ENCODE measurements around the gene C5.

The C5 gene

DNA sequence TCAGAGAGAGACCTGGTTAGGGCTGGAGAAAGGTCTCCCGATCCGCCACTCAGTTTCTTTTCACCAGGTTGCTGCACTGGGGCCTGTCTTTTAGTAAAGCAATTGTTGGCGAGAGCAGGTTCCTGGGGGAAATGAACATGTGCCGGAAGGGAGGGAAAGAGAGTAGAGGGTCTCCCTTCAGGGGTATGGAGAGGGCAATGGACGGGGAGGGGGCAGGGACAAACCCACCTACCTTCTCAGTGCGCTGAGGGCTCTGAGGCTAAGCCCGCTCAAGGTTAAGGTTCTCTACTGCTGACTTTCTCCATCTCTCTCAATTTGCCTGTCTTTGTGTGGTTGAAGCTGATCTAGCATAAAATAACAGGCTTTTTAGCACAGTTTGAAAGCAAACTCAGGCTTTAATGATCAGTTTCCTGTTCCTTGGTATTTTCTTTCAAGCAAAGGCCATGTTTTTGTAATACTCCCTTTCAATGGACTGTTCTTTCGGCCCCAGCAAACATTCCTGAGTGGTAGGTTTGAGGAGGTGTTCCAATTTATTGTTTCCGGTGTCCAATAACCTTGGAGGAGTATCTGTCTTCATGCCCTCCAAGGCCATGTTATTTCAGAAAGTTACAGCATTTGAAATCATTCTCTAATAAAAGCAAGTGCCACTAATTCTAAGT is 98.0 kb downstream of the C5 start:
- no peaks in the 10 kb centered on the region for H3K9me3 ChIP-seq (ENCODE audit: control insufficient read depth in 1 of 2, low read length in 2 of 2)
- H3K36me3 ChIP-seq (ENCODE audit: control insufficient read depth in 1 of 2, insufficient read depth in 2 of 2, low read length in 2 of 2): no peaks in the 10 kb centered on the region
- H3K27me3 ChIP-seq (ENCODE audit: low read depth, low read length): no peaks in the 10 kb centered on the region
- H3K4me3 ChIP-seq (ENCODE audit: low read depth in 1 of 2, low read length in 2 of 2): no peak overlapping the region
- H3K4me1 ChIP-seq (ENCODE audit: control insufficient read depth in 1 of 2, insufficient read depth in 2 of 2, low read length in 2 of 2): peaks cover 0 to 3% of the 10 kb centered on the region in 2 donors
- H3K27ac ChIP-seq (ENCODE audit: low read length): no peak overlapping the region

DNA sequence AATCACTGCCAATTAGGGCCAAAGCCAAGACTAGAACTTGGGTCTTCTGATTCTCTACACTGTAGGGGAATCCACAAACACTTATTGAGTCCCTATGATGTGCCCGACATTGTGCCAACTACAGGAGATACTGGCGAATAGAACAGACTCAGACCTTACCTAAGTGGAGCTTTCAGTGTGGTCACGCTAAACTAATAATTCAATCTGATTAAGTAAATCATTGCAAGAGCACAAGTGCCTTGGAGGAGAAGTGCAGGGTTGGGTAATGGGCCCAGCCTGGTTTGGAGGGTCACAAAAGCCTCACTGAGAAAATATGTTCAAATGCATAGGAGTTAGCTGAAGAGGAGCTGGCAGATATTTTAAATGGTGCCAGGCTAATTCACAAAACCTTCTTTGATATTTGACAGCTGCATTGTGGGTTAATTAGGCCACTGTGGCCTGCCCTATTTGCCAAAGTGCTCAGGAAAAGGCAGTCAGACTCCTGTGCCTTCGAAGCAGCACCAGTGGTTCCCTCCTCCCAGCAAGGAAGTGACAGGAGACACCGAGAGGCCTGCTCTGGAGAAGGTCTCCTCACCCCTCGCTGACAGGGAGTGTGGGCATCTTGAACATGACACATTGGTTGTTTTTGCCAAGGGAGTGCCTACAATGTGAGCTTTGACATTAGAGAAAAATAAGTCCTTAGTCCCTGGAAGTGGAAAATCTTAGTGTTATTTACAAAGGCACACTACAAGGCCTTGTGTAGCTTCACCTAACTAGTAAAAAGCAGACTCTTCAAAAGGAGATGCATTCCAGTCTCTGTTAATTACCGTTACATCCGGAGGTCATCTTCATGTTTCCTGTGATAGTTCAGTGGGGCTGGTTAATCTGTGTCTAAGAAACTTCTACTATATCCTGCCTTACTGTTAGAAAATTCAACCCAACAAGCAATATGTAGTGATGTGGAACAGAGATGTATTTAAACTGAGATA is 99.4 kb downstream of the C5 start:
- Histone ChIP-seq H3K27ac (ENCODE audit: low read length) (no peak overlapping the region), H3K4me1 (ENCODE audit: control insufficient read depth in 1 of 2, insufficient read depth in 2 of 2, low read length in 2 of 2) (peaks cover 0 to 3% of the 10 kb centered on the region in 2 donors), H3K27me3 (ENCODE audit: low read depth, low read length) (no peaks in the 10 kb centered on the region), H3K36me3 (ENCODE audit: control insufficient read depth in 1 of 2, insufficient read depth in 2 of 2, low read length in 2 of 2) (no peaks in the 10 kb centered on the region), H3K9me3 (ENCODE audit: control insufficient read depth in 1 of 2, low read length in 2 of 2) (no peaks in the 10 kb centered on the region), H3K4me3 (ENCODE audit: low read depth in 1 of 2, low read length in 2 of 2) (no peak overlapping the region)

DNA sequence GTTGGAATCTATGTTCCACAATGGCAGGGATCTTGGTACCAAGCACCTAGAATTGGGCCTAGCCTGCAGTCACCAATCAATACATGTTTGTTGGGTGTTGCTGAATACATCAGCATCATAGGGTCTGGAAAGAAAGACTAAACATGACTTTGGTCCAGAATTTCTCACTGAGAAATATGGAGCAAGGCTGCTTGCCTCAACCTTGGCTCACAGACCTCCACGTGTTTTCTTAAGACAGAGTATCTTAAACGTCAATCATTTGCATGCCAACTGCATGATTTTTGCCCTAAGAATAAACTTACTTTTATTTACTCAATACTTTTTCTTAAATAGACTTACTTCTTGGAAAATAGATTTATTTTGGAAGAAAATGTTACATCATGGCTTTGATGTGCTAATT is 100.8 kb downstream of the C5 start:
- Histone ChIP-seq H3K4me1 (ENCODE audit: control insufficient read depth in 1 of 2, insufficient read depth in 2 of 2, low read length in 2 of 2) (peaks cover 0 to 3% of the 10 kb centered on the region in 2 donors), H3K9me3 (ENCODE audit: control insufficient read depth in 1 of 2, low read length in 2 of 2) (no peaks in the 10 kb centered on the region), H3K27ac (ENCODE audit: low read length) (no peak overlapping the region), H3K27me3 (ENCODE audit: low read depth, low read length) (no peaks in the 10 kb centered on the region), H3K4me3 (ENCODE audit: low read depth in 1 of 2, low read length in 2 of 2) (no peak overlapping the region), H3K36me3 (ENCODE audit: control insufficient read depth in 1 of 2, insufficient read depth in 2 of 2, low read length in 2 of 2) (no peaks in the 10 kb centered on the region)

DNA sequence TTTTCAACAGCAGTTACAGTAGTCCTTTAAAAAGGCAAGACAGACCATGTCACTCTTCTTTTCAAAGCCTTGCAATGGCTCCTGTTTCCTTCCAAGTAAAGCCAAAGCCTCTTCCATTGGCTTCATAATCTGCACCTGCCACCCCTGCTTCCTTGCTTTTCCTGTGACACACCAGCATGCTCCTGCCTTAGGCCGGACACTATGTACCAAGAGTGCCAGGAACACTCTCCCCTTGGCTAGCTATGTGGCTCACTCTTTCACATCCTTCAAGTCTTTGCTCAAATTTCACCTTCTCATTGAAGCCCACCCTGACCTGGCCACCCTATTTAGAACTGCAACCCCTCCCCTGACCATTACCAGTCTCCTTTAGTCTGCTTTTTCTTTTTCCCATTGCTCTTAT is 101.3 kb downstream of the C5 start:
- H3K36me3 ChIP-seq (ENCODE audit: control insufficient read depth in 1 of 2, insufficient read depth in 2 of 2, low read length in 2 of 2): no peaks in the 10 kb centered on the region
- no peaks in the 10 kb centered on the region for H3K27me3 ChIP-seq (ENCODE audit: low read depth, low read length)
- no peak overlapping the region for H3K27ac ChIP-seq (ENCODE audit: low read length)
- H3K9me3 ChIP-seq (ENCODE audit: control insufficient read depth in 1 of 2, low read length in 2 of 2): no peaks in the 10 kb centered on the region
- peaks cover 0 to 3% of the 10 kb centered on the region in 2 donors for H3K4me1 ChIP-seq (ENCODE audit: control insufficient read depth in 1 of 2, insufficient read depth in 2 of 2, low read length in 2 of 2)
- no peak overlapping the region for H3K4me3 ChIP-seq (ENCODE audit: low read depth in 1 of 2, low read length in 2 of 2)

DNA sequence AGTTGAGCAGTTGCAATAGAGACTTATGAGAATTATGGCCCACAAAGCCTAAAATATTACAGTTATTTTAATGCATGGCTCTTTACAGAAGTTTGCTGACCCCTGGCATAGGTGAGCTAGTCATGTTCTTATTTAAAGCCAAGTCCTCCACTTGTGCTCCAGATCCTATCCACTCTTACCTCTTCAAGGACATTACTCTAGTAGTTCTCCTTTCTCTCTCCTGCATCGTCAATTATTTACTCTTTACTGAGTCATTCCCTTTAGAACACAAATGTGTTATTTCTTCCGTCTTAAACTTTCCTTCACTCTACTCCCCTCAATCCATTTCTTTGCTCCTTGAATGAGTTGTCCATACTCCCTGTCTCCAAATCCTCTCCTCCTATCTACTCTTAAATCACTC is 102.9 kb downstream of the C5 start:
- no peak overlapping the region for H3K27ac ChIP-seq (ENCODE audit: low read length)
- H3K27me3 ChIP-seq (ENCODE audit: low read depth, low read length): no peaks in the 10 kb centered on the region
- H3K36me3 ChIP-seq (ENCODE audit: control insufficient read depth in 1 of 2, insufficient read depth in 2 of 2, low read length in 2 of 2): no peaks in the 10 kb centered on the region
- H3K9me3 ChIP-seq (ENCODE audit: control insufficient read depth in 1 of 2, low read length in 2 of 2): no peaks in the 10 kb centered on the region
- H3K4me3 ChIP-seq (ENCODE audit: low read depth in 1 of 2, low read length in 2 of 2): no peak overlapping the region
- H3K4me1 ChIP-seq (ENCODE audit: control insufficient read depth in 1 of 2, insufficient read depth in 2 of 2, low read length in 2 of 2): peaks cover 3 to 6% of the 10 kb centered on the region in 2 donors

DNA sequence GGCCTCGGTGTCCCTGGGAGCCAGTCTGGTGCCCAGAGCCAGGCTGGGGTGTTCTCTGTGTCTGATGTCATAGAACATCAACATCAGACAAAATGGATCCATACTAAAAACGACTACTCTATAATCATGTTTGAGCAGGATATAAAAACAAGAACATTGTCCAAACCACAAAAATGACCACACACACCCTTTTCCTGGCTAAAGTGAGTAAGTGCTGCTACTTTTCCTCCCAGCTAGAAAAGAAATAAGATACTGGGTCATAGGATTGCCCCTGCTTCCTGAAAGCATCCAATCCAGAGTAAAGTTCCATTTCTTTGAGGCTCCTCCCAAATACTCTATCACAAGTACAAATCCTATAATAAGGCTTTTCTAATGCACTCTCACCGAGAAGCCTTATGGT is 103.8 kb downstream of the C5 start:
- H3K9me3 ChIP-seq (ENCODE audit: control insufficient read depth in 1 of 2, low read length in 2 of 2): no peaks in the 10 kb centered on the region
- no peak overlapping the region for H3K4me3 ChIP-seq (ENCODE audit: low read depth in 1 of 2, low read length in 2 of 2)
- H3K27me3 ChIP-seq (ENCODE audit: low read depth, low read length): no peaks in the 10 kb centered on the region
- no peaks in the 10 kb centered on the region for H3K36me3 ChIP-seq (ENCODE audit: control insufficient read depth in 1 of 2, insufficient read depth in 2 of 2, low read length in 2 of 2)
- H3K4me1 ChIP-seq (ENCODE audit: control insufficient read depth in 1 of 2, insufficient read depth in 2 of 2, low read length in 2 of 2): peaks cover 3 to 9% of the 10 kb centered on the region in 2 donors
- H3K27ac ChIP-seq (ENCODE audit: low read length): no peak overlapping the region

DNA sequence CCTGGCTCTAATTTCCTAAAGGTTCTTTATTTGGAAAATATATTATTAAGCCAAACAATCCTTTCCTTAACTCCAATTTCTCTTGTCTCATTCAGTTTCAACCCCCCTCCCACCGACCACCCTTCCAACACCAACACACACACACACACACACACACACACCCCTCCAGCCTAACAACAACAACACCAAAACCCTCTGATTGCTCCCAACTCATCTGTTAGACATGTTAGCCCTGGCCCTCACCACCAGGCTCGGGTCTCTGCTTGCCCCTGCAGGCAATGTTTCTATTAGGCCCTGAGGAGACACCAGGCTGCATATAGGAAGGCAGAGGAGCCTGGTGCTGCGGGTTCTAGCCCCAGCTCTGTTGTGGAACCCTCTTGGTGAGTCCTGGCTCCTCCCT is 105.1 kb downstream of the C5 start:
- Histone ChIP-seq H3K27me3 (ENCODE audit: low read depth, low read length) (no peaks in the 10 kb centered on the region), H3K9me3 (ENCODE audit: control insufficient read depth in 1 of 2, low read length in 2 of 2) (no peaks in the 10 kb centered on the region), H3K4me3 (ENCODE audit: low read depth in 1 of 2, low read length in 2 of 2) (no peak overlapping the region), H3K4me1 (ENCODE audit: control insufficient read depth in 1 of 2, insufficient read depth in 2 of 2, low read length in 2 of 2) (peaks cover 6 to 9% of the 10 kb centered on the region in 2 donors), H3K27ac (ENCODE audit: low read length) (no peak overlapping the region), H3K36me3 (ENCODE audit: control insufficient read depth in 1 of 2, insufficient read depth in 2 of 2, low read length in 2 of 2) (no peaks in the 10 kb centered on the region)

DNA sequence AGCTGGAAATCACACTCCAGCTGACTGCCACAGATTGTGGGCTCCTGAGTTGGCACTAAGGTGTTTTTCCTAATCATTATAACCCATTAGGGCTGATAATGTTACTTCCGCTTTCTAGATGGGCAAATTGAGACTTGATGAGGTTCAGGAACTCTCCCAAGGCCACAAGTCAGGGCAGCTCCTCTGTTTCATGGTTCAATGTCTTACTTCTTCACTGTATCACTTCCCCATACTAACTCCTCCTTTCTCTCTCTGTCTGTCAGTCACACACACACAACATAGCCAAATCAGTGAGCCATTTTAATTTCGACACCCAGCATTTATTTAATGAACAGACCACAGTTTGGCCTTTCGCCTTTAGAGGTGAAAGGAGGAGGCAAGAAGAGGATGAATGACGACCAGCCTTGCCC is 105.6 kb downstream of the C5 start:
- Histone ChIP-seq H3K36me3 (ENCODE audit: control insufficient read depth in 1 of 2, insufficient read depth in 2 of 2, low read length in 2 of 2) (no peaks in the 10 kb centered on the region), H3K27ac (ENCODE audit: low read length) (no peak overlapping the region), H3K4me3 (ENCODE audit: low read depth in 1 of 2, low read length in 2 of 2) (no peak overlapping the region), H3K27me3 (ENCODE audit: low read depth, low read length) (no peaks in the 10 kb centered on the region), H3K4me1 (ENCODE audit: control insufficient read depth in 1 of 2, insufficient read depth in 2 of 2, low read length in 2 of 2) (peaks cover 6 to 9% of the 10 kb centered on the region in 2 donors), H3K9me3 (ENCODE audit: control insufficient read depth in 1 of 2, low read length in 2 of 2) (no peaks in the 10 kb centered on the region)

DNA sequence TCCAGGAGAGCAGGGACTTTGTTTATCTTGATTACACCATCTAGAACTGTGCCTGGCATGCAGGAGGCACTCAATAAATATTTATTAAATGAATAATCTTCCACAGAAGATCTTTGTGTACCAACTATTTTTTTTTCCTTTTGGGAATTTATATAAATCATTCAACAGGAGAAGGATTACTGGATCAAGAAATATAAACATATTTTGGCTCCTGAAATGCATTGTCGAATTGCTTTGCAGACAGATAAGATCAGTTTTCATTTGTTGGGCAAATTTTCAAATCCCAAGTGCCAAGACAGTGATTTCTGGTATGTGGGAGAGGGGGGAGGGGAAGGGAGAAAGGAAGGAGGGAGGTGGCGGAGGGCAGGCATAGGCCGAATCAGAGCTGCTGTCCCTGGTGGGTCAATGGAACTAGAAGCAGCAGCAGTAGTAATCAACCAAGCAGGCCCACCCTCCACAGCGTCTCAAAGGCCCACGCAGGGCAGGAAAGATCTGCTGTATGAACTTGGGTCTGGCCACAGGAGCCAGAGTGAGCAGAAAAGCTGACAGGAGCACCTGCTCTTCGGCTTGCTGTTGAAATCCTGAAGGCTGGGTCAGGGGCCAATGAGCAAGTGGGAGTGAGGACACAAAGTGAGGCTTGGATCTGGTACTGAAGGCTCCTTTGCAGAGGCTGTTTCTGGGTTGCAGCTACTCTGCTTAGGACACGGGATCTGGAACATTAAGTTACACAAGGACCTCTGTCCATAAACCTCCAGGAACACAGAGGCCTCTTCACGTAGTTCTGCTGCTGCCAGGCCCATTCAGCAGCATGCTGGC is 107.7 kb downstream of the C5 start:
- no peaks in the 10 kb centered on the region for H3K9me3 ChIP-seq (ENCODE audit: control insufficient read depth in 1 of 2, low read length in 2 of 2)
- no peaks in the 10 kb centered on the region for H3K36me3 ChIP-seq (ENCODE audit: control insufficient read depth in 1 of 2, insufficient read depth in 2 of 2, low read length in 2 of 2)
- H3K4me1 ChIP-seq (ENCODE audit: control insufficient read depth in 1 of 2, insufficient read depth in 2 of 2, low read length in 2 of 2): peaks cover 6 to 9% of the 10 kb centered on the region in 2 donors
- no peaks in the 10 kb centered on the region for H3K27me3 ChIP-seq (ENCODE audit: low read depth, low read length)
- peak overlapping the region; percentile 67 for H3K27ac ChIP-seq (ENCODE audit: low read length)
- no peak overlapping the region for H3K4me3 ChIP-seq (ENCODE audit: low read depth in 1 of 2, low read length in 2 of 2)

DNA sequence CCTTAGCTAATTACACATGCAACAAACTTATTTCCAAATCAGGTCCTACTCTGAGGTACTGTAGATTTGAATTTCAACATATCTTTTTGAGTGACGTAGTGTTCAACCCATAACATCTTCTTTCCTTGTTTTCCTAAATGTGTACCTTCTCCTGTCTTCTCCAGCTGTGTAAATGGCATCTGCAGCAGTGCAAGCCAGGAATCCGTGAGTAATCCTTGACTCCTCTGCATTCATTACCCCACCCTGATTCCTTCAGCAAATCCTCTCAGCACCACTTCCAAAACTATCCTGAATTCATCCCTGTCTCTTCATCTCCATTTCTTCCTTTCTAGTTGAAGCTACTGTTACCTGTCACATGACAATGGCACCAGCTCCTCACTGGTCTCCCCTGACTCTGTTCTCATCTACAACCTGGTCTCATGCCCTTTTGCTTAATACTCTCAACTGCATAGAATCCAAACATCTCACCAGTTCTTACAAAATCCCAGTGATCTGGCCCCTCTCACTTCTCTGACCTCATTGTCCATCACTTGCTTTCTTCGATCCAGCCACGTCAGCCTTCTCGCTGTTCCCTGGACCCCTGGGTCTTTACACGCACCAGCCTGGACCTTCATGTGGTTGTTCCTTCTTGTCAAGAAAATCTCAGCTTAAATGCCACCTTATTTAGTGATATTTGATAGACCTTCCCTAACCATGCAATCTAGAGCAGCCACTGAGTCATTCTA is 108.9 kb downstream of the C5 start:
- Histone ChIP-seq H3K4me3 (ENCODE audit: low read depth in 1 of 2, low read length in 2 of 2) (no peak overlapping the region), H3K4me1 (ENCODE audit: control insufficient read depth in 1 of 2, insufficient read depth in 2 of 2, low read length in 2 of 2) (peaks cover 9 to 19% of the 10 kb centered on the region in 2 donors), H3K27ac (ENCODE audit: low read length) (no peak overlapping the region), H3K36me3 (ENCODE audit: control insufficient read depth in 1 of 2, insufficient read depth in 2 of 2, low read length in 2 of 2) (no peaks in the 10 kb centered on the region), H3K27me3 (ENCODE audit: low read depth, low read length) (no peaks in the 10 kb centered on the region), H3K9me3 (ENCODE audit: control insufficient read depth in 1 of 2, low read length in 2 of 2) (no peaks in the 10 kb centered on the region)
